8988T (cell line): ENCODE measurements around the gene IKBKE.

Source experiments
- DNase-seq: peaks from one replicate; pipeline ENCODE4 v3.0.0; 2011

Gene IKBKE

GRCh38 chr1:206469933-206470691 is at the start of gene IKBKE:
IKBKE (plus strand) TSS chr1:206470476; CDS start chr1:206473228, 2,752 bp downstream.
- peak; percentile 90 for DNase-seq

GRCh38 chr1:206421616-206422340 is 48.5 kb upstream of the IKBKE start:
- DNase-seq = no peak

GRCh38 chr1:206422525-206422924 is 47.8 kb upstream of the IKBKE start:
- no peak for DNase-seq

- no peak for DNase-seq
Observed at GRCh38 chr1:206427291-206427690, 43.0 kb upstream of the IKBKE start.

GRCh38 chr1:206429421-206429820 is 40.9 kb upstream of the IKBKE start:
- no peak for DNase-seq

- no peak for DNase-seq
Observed at GRCh38 chr1:206430031-206430983, 40.0 kb upstream of the IKBKE start.

GRCh38 chr1:206435445-206435844 is 34.8 kb upstream of the IKBKE start:
- DNase-seq = no peak

GRCh38 chr1:206438554-206438953 is 31.7 kb upstream of the IKBKE start:
- no peak for DNase-seq

GRCh38 chr1:206439205-206439604 is 31.1 kb upstream of the IKBKE start:
- DNase-seq = no peak

- DNase-seq = no peak
Observed at GRCh38 chr1:206441336-206441967, 28.8 kb upstream of the IKBKE start.

GRCh38 chr1:206442101-206442500 is 28.2 kb upstream of the IKBKE start:
- DNase-seq = no peak

GRCh38 chr1:206445116-206445515 is 25.2 kb upstream of the IKBKE start:
- DNase-seq = no peak

GRCh38 chr1:206445911-206446356 is 24.3 kb upstream of the IKBKE start:
- DNase-seq = no peak

GRCh38 chr1:206446688-206447421 is 23.4 kb upstream of the IKBKE start:
- DNase-seq = no peak

GRCh38 chr1:206447422-206447765 is 22.9 kb upstream of the IKBKE start:
- no peak for DNase-seq

- no peak for DNase-seq
Observed at GRCh38 chr1:206447792-206448191, 22.5 kb upstream of the IKBKE start.

- DNase-seq = no peak
Observed at GRCh38 chr1:206448471-206448870, 21.8 kb upstream of the IKBKE start.

- no peak for DNase-seq
Observed at GRCh38 chr1:206449565-206449964, 20.7 kb upstream of the IKBKE start.

- DNase-seq = no peak
Observed at GRCh38 chr1:206450281-206450680, 20.0 kb upstream of the IKBKE start.

- no peak for DNase-seq
Observed at GRCh38 chr1:206451134-206451686, 19.1 kb upstream of the IKBKE start.

- no peak for DNase-seq
Observed at GRCh38 chr1:206453111-206453510, 17.2 kb upstream of the IKBKE start.

GRCh38 chr1:206455289-206455665 is 15.0 kb upstream of the IKBKE start:
- DNase-seq = no peak
